GM21447 (cell line): ENCODE results near the gene GCH1.
"Not testable (repeated sequence)": the region's sequence is repeated elsewhere in the genome, so short reads cannot be mapped to it uniquely, and the experiment has no call there.

Experiments used
- ATAC-seq: cut with Tn5 transposase; IDR thresholded peaks from one replicate; pipeline ENCODE4 v1.9.1; 2021; ENCODE audit not compliant: unreplicated experiment

The GCH1 gene

DNA sequence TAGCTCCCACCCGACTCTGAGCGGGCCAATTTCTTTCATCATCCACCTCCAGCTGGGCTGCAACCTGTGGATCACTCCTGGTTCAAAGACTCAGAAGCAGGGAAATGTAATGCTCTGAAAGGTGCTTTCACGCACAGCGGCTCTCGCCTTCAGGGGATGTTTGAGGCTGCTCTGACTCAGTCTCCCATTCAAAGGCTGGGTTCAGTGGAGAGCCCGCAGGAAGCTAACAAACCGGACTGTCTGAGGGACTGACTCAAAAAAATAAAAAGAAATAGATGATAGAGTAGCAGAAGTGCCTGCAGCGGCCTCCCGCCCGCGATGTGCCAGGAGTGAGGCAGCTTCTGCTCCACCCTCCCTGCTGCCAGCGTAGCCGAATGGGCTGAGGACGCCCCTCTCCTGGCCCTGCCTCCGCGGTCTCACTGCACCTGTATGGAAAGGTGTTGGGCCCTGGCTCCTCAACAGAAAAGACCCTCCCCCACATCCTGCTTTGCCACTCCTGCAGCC, 98.0 kb downstream of the GCH1 start:
- no peak for ATAC-seq

DNA sequence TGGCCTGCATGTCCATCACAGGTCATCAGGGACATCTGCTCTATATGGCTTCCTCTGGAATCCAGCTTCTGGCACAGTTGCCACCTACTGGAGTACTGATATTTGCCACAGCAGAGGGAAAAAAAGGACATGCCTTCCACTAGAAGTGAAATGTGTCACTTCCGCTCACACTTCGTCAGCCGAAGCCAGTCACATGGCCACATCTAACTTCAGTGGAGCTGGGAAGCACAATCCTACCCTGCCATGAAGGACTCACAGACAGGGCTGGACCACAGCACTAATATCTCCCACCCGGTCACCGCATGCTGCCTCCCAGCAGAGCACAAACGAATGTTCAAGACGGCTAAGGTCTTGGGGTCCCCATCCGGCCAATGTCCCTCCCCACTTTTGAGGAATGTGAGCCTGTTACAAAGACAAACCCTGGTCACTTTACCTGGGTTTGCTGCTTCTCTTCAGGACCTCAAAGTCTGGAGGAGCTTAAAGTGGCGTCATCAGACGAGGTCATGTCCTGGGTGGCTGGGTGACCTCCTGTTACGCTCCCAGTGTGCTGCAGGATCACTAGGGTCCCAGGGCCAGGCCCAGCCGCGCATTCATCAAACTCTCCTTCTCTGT, 98.6 kb downstream of the GCH1 start:
- ATAC-seq: no peak

DNA sequence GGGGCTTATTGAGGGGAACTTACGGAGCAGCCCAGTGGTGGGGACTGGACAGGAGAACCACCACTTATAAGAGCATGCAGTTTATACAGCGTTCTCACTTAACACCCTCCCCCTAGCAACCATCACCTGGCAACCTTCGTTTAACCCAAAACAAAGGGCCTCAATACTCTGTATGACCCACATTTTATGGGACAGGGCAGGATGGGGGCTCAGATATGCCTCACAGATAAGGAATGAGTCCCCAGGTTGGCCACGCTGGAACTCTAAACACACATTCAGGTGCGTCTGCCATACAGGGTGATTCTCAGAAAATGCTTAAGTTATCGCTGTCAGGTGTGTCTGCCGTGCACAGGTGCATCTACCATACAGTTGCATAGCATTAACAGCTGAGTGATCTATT, 99.2 kb downstream of the GCH1 start:
- ATAC-seq: no peak

DNA sequence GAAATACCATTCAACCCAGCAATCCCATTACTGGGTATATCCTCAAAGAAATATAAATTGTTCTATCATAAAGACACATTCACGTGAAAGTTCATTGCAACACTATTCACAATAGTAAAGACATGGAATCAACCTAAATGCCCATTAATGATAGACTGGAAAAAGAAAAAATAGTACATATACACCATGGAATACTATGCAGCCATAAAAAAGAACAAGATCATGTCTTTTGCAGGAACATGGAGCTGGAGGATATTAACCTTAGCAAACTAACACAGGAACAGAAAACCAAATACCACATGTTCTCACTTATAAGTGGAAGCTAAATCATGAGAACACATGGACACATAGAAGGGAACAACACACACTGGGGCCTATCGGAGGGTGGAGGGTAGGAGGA, 101.1 kb downstream of the GCH1 start:
- not testable (repeated sequence) for ATAC-seq

DNA sequence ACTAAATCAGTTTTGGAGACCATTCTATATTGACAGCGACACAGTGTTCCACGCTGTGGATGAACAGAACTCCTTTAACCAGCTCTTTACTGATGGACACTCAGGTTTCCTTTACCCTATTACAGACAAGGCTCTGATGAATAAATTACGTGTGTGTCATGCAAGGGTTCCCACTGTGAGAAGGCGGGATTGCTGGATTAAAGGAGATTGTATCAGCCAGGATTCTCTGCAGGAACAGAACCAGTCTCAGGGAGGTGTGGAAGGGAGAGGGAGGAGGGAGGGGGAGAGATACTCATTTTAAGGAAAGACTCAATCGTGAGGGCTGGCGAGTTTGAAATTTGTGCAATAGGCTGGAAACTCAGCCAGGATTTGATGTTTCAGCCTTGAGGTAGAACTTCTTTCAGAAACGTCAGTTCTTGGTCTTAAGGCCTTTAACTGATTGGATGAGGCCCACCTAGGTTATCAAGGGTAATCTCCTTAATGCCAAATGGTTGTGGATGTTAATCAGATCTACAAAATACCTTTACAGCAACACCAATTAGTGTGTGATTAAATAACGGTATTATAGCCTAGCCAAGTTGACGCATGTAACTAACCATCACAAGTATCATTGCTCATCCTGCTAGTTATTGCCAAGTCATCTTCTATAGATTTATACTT, 104.0 kb downstream of the GCH1 start:
- ATAC-seq: no peak

DNA sequence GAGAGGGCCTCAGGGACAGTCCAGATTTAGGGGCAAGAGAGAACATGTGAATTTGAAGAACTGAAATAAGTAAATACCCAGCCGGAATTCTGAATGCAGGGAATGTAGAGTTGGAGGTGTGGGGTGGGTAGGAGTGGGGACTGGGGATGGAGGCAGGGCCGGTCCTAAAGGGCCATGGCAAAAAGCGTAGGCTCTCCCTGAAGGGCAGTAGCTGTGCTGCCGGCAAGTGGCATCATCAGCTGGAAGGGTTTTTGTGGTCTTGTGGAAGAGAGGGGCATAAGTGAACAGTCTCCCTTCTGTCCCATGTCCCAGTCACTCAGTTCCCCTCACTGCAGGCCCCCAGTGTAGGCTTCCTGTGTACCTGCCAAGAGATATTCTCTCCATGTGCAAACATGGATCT, 104.6 kb downstream of the GCH1 start:
- ATAC-seq: no peak

DNA sequence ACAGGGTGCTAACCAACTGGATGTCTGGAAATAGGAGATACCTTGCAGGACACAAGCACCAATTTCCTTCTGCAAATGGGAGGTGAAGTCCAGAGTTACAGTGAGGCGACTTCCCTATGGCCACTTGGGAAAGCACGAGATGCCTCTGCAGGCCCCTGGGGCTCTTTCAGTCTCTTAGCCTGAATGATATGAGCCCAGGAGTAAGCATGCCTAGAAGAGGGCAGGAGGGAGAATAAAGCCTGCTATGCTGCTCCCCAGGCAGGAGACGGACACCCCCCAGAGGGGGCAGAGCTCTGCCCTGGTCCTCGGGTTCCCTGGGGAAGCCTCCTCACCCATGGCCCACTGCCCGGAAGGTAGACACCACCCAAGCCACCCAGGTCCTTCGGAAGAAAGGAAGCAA, 105.1 kb downstream of the GCH1 start:
- no peak for ATAC-seq

DNA sequence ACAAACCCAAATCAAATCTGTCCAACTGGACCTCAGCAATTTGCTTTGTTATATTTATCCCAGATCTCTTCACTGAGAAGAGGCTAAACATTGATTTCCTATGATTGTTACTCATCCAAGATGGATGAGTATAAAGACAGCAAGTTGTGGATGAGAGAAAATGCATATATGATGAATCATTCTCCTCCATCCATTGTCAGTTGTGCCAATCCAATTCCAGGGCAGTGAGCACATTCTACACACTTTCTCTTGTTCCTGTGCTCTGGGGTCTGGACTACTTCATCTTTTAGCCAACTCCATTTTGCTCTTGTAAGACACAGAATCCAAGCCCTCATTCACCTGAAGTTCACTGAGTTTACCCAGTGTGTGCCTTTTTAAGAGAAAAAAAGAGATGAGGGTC, 105.7 kb downstream of the GCH1 start:
- ATAC-seq: no peak

DNA sequence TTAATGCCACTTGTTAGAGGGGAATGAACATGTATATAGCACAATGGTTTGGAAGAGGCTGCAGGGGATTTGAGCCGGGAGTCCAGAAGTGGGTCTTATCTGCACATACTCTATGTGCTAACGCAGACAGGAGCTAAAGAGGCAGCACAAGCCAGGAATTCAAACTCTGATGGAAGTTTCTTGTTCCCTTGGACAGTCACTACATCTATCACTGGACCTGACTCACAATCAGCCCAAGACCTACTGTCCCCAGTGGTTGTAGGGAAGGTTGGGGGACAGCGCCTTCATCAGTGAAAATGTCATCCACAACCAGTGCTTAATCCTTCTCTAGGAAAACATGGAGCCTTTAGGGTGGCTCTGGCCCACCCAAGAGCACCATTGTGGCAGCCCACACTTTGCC, 107.8 kb downstream of the GCH1 start:
- no peak for ATAC-seq

DNA sequence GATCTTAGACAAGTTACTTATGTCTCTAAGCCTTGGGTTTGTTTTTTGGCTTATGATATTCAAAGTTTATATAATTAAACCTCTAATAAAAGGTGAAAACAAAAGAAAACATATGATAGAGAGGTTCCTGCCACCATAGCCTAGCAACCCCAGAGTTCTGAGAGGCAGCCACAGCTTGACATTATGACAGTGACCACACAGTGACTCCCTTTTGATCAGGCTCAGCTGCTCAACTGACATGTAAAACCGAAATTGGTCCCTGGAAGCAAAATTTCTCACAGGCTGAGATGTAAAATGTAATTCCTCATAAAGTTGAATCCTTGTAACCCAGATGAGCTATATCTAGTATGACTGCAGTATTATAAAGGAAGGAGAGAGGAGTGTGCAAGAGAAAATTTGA, 108.5 kb downstream of the GCH1 start:
- ATAC-seq: no peak

DNA sequence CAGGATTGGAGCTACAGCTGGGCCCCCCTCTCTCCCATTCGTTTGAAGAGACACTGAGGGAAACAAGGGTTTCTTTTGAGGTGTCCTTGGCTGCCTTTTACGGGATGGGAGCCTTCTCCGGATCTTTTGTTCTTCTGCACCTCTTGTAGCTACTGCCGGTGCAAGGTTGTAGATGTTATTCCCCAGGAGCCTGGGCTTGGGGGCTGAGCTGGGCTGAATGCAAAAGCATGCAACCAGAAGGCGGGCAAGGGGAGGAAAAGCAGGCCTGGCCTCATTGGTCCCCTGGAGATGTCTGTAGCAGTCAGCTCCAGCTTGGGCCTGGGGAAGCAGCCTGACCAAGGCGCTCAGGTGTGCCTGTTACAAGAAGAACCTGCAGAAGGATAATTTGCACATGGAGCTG, 110.3 kb downstream of the GCH1 start:
- no peak for ATAC-seq
